Measurements from ENCODE around the gene GALNT5.

The GALNT5 gene

DNA sequence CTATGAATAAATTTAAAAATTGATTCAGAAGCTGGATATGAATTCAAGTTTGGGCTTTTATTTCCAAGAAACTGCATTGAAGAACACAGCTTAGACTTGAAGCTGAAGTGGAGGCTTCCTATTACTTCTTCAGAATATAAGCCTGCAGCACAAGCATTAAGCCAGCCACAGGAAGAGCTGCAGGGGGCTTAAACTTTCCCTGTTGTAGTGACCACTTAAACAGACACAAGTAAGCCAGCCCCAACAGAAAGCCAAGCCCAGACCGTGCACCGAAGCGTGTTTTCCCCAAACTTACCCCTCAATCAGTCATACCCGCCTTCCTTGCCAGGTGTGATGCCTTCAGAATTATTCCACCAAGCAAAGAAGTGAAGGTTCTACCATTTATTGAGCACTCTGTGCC lies 39.5 kb downstream of the GALNT5 start:
- DNase-seq, result no peak

DNA sequence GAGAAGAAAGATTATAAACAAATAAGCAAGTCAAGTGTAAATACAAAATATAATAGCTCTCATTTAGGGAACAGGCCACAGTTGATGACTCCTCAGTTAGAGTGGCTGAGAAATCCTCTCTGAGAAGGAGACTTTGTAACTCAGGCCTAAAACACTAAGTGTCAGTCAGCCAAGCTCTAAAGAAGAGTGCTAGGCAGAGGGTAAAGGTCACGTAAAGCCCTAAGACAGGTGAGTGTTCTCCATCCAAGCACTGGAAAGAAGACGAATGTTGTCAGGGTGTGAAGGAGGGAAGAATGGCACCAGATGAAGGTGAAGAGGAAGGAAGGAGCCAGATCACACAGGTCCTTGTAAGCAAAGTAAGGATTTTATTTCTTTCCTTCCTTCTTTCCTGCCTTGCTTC lies 43.8 kb downstream of the GALNT5 start:
- no peak for DNase-seq

DNA sequence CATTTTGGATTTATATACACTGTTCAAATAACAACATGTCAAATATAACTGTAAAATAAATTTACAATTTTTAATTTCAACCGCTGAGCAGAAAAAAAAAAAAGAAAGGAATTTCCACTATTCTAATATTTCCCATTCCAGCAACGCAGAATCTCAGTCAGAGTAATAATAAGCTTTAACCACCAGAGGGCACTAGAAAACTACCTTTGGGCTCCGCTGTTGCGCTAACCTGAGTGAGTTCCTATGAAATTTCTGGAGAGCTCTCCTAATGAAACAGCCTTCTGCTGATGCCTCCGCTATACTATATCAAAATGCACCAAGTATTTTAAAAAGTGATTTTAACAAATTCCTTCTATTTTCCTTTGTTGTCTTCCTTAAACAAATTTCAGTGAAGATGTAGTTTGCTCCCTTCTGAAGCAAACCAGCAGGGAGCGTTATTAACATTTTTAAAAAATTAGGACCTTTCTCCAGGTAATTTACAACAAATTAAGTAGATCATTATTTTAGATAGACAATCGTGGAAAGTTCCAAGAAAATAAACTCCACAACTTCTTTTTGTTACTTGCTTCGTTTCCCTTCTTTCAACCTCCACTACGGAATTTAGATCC lies 45.1 kb downstream of the GALNT5 start:
- no peak for DNase-seq

DNA sequence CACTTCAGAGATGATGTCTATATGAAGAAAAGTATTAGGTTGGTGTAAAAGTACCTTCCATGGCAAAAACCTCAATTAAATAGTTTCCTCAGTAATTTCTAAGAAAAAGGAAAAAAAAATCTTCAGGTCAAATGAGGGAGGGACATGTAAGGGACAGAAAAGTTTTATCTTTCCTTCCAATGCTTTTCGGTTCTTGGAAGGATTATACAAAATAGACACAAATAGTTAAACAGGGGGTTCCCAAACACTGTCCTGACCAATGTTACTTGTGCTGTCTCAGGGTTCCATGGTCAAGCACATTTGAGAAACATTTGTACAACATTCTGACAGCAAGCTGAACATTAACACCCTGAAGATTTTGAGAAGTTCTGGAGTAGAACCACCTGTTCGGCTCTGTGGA lies 46.1 kb downstream of the GALNT5 start:
- DNase-seq, result no peak

DNA sequence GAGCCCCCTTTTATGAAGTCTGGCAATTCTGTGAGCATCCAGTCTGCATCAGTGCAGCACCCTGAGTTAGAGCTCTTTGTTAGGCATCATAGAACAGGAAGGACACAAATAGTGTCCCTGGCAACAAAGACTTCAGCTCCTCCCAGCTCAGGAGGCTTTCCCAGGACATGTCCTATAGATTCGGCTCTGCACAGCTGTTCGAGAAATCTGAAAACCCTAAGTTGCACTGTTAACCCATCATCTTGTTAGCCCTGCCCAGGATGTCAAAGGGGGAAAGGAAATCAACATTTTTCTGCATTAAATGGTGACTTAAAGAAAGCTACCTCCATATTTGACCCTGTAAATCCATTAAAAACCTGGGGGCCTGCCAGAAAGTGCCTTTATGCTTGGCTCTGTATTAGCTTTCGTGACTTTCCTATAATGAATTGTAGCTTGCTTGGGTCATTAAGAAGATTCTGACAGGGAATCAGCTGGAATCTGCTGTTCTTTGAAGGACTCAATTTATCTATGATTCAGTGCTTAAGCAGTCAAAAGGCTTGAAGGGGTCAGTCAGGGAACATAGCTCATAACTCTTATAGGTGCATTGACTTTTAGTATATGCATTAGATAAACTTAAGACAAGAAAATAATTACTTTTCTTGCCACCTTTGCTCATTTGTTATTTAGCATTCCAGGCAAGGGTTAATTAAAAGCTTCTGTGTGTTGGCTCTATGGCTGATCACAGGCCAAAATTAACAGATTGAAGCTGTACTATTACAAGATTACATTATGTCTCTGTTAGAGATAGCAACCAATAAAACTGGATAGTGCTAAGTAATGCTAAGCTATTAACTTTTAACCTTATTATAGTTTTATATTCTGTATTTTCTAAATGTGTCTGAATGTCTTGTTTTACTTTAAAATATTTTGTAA lies 47.6 kb downstream of the GALNT5 start:
- DNase-seq, result no peak

GRCh38 chr2:157305723-157306110 lies 48.2 kb downstream of the GALNT5 start:
- no peak for DNase-seq

DNA sequence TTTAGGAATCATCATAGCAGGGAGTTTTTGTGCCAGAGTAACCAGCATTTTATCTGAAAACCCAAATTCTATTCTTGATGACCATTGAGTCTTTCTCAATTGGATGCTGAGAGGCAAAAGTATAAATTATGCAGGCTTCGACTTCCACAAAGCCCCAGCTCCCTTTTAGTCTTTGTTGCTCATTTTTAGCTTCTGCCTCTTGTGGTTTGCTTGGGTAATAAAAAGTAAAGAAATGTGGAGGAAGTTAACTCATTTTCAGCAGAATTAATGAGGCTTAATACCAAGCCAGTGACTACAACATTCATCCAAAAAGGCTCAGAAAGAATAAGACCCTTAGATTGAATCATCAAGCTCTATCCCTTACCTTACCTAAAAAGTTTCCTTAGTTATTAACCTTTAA lies 49.5 kb downstream of the GALNT5 start:
- DNase-seq, result no peak

DNA sequence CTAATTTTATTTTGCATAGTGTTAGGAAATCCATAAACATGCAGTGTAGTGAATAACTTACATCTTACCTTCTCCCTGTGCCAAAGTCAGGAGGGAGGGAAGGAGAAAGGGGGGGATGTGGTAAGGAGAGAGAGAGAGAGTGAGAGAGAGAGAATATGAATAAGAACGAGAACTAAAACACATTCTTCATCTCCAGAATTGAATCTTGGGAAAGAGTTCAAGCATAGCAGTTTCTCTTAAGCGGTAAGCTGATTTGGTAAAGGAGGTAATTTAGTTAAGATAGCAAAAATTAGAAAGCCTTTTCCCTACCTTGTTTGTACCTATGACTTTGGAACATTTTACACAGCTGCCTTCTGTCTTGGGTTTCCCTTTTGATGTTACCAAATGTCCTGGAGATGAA lies 52.4 kb downstream of the GALNT5 start:
- DNase-seq, result no peak

DNA sequence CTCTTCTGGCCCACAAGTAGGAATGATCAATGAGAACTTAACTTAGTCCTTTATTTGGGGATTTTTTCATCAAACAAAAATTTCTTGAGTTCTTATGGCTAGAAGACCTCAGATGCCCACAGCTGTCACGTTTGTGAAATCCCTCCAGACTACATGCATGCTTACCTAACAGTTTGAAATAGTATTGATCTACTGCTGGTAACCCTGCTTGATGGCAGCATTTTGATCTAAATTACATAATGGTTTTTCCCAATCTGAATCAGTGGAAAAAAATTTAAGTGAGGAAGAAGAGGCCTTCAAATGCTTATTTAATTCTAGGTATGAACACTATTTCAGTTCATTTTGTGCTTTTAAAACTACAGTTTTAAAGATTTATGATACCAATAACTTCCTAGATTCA lies 54.2 kb downstream of the GALNT5 start:
- DNase-seq, result no peak

DNA sequence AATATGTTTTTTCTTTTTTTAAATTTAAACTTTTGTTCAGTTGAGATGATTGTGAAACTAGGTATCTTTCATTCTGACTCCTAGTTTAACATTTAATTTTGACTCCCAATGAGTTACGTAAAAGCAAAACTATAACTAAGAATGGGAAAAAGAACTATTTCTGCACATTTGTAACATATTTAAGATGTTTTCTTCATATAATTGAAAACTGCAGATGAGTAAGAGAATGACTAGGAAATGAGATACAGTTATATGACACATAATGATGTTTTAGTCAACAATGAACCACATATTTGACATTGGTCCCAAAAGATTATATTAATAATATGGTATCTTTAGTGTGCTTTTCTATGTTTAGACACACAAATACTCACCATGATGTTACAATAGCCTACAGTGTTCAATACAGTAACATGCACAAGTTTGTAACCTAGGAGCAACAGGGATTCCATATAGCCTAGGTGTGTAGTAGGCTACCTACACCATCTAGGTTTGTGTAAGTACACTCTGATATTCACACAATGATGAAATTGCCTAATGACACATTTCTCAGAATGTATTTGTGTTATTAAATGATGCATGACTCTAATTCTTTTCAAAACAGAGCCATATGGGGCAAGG lies 55.5 kb downstream of the GALNT5 start:
- no peak for DNase-seq

DNA sequence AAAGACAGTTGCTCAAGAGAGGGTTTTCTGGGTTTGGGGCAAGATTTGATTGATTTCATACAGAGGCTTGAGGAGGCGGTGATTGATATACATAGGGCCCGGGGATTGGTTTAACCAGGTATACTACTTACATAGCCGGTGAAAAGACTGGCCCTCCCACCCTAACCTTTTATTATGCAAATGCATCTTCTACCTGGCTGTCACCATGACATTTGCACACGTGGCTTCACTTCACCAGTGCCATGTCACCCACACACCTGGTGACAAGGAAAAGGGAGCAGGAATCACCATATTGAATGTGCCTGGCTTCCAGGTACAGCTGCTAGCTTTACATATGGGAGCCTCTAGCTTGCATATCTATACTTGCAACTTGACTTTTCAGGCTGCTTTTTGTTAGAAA lies 58.4 kb downstream of the GALNT5 start:
- DNase-seq, result no peak

GRCh38 chr2:157318884-157319283 lies 61.4 kb downstream of the GALNT5 start:
- DNase-seq, result no peak

- DNase-seq, result no peak
These were observed 62.3 kb downstream of the GALNT5 start for GRCh38 chr2:157319795-157320194.

- DNase-seq, result no peak
These were observed 62.9 kb downstream of the GALNT5 start for GRCh38 chr2:157320409-157320808.

GRCh38 chr2:157321466-157321865 lies 64.0 kb downstream of the GALNT5 start:
- DNase-seq, result no peak

GRCh38 chr2:157322432-157322831 lies 64.9 kb downstream of the GALNT5 start:
- DNase-seq, result no peak

DNA sequence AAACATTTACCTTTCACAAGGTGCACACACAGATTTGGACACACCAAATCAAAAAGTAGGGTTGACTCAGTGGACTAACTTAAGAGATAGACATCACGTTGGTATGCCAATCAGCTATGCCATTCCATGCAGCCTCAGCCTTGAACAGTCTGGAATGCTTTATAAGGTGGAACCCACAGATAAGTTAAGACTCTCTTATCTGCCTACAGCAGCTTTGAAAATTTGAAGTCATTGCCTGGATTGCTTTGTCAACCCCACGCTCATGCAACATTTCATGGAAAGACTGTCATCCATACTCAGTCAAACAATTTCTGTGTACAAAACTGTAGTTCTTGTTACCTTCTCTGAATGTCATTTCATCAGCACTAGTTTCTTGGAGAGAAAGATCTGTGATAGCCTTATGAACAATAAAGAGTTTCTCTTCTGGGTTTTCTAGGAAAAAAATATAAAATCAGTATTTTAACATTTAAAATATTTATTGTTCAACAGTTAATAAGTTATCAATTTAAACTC lies 66.9 kb downstream of the GALNT5 start:
- no peak for DNase-seq

- no peak for DNase-seq
These were observed 68.3 kb downstream of the GALNT5 start, which contains the start of gene ERMN for GRCh38 chr2:157325786-157326185. Gene ERMN, minus strand, starts transcription at chr2:157325824. Its CDS starts 182 bp downstream, at chr2:157325642.

- no peak for DNase-seq
These were observed 69.2 kb downstream of the GALNT5 start for GRCh38 chr2:157326698-157327097.

- DNase-seq, result no peak
These were observed 69.7 kb downstream of the GALNT5 start for GRCh38 chr2:157327200-157327599.

- peak; percentile 92 to 94 for DNase-seq
These were observed 70.4 kb downstream of the GALNT5 start for GRCh38 chr2:157327621-157328500.

DNA sequence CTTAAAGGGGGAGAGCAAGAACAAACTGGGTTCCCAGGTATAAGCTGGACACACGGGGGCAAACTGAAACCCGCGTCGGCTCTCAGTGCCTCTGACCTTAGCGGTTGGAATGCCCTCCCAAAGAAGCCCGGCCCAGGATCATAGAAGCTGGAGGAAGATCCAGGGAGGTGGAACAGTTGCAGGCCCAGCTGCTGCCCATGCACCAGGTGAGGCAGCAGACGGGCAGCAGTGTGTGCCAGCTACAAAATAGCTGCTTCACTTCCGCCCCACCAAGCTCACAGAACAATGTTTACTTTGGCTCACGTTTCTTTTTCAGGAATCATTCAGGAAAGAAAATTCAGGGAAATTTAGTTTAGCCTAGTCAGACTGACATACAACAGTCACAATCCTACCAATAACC lies 72.0 kb downstream of the GALNT5 start:
- no peak for DNase-seq

Measured in stimulated activated CD4-positive, alpha-beta T cell treated with anti-CD3 and anti-CD28 coated beads, Interleukin-2, amount 100 ng/mL, for 24 hours (primary cell).